GM10266 (cell line): ENCODE results near the gene PTPRU.

Source experiments
- DNase-seq: peaks from one replicate; pipeline ENCODE4 v3.0.0; 2012; ENCODE audit errors: extremely low spot score
- TF ChIP-seq, protein P1 (sequence below): IDR thresholded peaks from 2 replicates; pipeline ENCODE4 v1.5.1; 2012; ENCODE audit warnings: mild to moderate bottlenecking, low read depth; ENCODE audit not compliant: control insufficient read depth, insufficient read depth; ENCODE audit errors: missing control alignments

The PTPRU gene

DNA sequence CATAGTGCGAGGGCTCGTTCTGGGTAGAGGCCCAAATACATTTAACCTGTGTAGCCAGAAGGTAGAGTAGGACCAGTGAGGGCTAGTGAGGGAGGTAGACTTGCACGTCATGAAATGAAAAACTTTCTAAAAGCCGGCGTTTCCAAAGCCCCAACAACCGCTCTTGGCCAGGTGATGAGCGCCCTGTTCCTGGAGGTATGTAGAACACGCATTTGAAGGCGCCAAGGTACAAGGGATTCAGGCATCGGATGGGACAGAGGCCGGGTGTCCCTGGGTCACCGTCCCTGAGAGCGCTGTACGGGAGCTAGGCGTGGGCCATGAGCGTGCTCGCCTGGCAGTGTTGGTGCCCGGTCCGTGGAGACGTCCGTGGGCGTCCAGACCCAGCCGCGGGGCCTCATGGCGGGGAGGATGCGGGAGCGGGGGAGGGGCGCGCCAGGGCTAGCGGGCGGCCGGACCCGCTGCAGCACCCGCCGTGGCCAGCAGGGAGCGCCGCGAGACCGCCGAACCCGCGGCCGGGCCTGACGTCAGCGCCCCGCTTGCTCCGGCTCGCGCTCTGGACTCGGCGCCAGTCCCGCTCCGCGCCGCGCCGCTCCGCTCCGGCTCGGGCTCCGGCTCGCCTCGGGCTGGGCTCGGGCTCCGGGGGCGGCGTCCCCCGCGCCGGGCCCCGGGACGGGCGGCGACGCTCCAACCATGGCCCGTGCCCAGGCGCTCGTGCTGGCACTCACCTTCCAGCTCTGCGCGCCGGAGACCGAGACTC is at the start of gene PTPRU:
Gene PTPRU, plus strand, starts transcription at position 568 of the 757 bp plus-strand sequence. Its CDS starts 123 bp downstream, at position 691.
- peak; percentile 97 for DNase-seq

DNA sequence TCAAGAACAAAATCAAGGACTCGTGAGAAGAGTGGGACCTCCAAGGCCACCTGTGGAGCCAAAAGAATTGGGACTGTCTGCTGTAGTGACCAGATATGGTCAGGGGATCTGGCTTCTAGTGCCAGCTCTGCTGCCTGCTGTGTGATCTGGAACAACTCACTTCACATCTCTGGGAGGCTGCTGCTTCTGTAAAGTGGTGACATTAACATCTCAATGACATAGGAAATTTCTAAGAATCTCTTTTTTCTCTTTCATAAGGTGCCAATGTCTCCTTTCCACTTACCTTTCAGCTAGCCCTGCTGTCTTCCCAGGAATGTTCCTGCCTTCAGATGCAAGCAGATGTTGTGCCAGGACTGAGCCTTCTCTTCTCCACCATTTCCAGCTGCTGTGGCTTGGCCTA is 49.6 kb upstream of the PTPRU start:
- no peak for DNase-seq
- TF ChIP-seq, protein P1, sequence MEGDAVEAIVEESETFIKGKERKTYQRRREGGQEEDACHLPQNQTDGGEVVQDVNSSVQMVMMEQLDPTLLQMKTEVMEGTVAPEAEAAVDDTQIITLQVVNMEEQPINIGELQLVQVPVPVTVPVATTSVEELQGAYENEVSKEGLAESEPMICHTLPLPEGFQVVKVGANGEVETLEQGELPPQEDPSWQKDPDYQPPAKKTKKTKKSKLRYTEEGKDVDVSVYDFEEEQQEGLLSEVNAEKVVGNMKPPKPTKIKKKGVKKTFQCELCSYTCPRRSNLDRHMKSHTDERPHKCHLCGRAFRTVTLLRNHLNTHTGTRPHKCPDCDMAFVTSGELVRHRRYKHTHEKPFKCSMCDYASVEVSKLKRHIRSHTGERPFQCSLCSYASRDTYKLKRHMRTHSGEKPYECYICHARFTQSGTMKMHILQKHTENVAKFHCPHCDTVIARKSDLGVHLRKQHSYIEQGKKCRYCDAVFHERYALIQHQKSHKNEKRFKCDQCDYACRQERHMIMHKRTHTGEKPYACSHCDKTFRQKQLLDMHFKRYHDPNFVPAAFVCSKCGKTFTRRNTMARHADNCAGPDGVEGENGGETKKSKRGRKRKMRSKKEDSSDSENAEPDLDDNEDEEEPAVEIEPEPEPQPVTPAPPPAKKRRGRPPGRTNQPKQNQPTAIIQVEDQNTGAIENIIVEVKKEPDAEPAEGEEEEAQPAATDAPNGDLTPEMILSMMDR = no peak

More for the DNA sequence above, at the start of gene PTPRU:
- TF ChIP-seq, protein P1 = peak; percentile 93

DNA sequence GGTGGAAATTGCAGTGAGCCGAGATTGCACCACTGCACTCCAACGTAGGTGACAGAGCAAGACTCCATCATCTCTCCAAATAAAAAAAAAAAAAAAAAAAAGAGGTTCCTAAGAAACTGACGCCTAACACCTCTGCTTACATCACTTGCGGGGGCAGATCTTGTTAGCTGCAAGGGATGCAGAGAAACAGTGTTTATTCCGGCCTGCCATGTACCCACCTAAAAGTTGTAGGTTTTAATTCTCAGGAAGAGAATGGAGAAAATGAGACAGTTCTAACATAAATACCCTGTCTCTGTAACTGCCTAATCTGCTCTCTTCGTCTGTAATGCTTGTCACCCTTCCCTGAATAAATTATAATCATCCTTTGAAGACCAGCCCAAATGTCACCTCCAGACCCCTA is 45.6 kb upstream of the PTPRU start:
- no peak for DNase-seq
- TF ChIP-seq, protein P1 = no peak

DNA sequence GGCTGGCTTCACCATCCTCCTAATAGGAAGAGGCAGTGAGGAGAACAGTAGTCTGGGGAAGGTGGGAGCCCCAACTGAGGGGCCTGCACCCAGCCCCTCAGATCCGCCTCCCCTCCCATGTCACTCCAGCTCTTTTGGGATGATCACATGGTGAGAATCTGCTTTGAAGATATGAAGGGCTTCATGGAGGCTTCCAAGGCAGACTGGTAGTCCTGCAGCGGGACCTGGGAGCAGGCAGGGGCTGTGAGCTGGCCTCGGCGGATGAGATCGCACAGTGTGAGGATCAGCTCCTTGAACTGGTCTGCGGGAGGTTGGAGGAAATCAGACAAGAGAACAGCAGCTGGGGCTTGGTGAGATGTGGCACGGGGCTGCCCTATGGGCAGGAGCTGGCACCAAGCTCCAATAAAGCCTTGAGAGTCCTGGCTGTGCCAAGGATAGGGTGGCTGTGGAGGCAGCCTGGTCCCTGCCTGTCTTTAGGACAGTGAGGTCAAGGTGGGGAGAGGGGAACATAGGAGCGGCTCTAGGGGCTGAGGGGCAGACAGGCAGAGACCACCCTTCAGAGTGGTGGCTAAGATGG is 42.4 kb upstream of the PTPRU start:
- TF ChIP-seq, protein P1 = no peak
- no peak for DNase-seq

DNA sequence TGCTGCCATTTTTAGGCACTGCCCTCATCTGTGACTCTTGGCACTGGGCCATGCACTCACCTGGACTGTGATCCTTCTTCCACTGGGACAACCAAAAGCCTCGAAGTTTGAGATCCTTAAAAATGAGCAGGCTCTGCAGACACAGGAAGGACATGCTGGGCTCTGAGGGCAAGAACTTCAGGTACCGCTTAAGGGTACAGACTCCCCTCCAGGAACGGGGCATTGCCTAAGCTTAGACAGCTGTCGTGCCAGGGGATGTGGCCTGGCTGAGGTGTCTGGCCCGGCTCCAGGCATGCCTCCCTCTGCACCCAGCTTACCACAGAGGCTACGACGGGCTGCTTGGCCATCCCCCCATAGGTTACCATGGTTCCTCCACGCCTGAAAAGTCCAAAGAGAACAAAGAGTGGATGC is 40.4 kb upstream of the PTPRU start:
- TF ChIP-seq, protein P1 = no peak
- DNase-seq = no peak

DNA sequence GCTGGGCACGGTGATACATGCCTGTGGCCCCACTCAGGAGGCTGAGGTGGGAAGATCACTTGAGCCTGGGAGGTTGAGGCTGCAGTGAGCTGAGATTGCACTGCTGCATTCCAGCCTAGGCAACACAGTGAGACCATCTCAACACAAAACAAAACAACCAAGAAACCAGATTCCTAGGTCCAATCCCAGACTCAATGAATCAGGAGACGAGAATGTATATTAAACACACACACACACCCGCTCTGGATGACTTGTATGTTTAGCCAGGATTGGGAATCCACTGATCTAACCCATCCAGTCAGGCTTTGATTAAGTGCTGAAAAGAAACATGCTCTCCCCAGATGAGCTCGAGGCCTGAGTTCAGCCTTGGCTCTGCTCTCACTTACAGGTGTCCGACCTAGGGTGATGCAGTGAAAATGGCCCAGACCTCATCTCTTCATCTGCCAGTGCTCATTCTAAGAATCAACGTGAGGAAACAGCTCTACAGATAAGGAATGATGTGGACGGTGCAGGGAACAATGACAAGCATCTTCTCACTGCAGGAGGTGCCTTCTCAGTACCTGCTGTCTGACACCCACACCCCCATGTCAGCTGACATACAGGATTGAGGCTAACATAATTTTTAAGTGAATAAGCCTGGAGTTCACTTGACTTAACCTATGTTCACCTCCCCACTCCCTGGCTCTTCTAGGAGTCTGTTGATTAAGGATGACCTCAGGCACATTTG is 39.3 kb upstream of the PTPRU start:
- TF ChIP-seq, protein P1 = no peak
- DNase-seq = no peak

DNA sequence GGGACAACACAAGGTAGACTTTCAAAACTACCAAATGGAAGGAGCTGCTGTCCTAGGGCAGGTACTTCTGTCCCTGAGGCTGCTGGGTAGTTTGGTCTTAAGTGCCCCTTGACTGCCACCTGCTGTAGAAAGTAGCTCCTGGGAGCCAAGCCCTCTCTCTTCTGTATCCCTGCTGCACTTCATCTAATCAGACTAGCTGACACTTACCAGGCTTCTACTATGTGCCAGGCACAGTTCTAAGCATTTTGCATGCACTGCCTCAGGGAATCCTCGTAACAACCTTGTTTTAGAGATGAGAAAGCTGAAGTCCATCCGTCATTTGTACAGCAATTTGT is 38.8 kb upstream of the PTPRU start:
- DNase-seq = no peak
- TF ChIP-seq, protein P1 = peak; percentile 39
